Measurements from ENCODE around the gene EMILIN3.
A peak's percentile ranks its signal among the peaks of the same experiment; 100 is the strongest.

EMILIN3 gene

DNA sequence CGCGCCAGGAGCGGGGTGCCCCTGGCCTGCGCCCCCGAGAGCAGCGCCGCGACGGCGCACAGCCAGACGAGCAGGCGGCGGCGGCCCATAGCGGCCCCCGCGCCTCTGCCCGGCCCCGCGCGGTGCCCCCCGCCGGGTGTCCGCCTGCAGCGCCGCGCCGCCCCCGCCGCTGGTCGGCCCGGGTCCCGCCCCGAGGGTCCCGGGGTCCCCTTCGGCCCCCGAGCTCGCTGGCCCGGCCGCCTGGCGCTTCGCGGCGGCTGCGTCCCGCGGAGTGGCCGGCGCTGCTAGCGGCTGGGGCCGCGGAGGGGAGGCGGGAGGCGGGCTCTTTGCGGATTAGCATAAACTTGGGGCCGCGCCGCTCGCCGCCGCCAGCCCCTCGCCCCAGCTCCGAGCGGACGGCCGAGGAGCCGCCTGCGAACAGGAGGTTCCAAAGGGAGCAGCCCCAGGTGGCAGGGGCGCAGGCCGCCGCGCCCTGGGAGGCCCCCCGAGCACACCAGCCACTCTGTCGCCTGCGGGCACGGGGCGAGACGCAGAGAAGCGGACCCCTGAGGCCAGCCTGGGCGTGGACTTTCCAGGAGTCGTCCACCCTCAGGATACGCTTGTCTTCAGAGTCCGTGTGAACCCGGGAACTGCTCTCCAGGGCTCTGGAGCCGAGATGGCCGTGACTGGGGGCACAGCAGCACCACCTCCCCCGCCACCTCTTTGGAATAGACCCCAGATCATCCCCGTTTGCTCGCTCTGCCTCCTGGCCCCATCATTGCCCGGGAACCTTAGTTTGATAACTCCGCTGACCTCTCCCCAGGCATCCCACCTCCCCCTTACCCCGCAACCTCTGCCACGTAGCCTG, at the start of gene EMILIN3:
Gene EMILIN3 (minus strand): TSS at position 273 of the 847 bp plus-strand sequence. CDS start 184 bp downstream, at position 89.
- DNase-seq: no peak
- in situ Hi-C loops (cut with HindIII; ENCODE audit: low pct_ligation_motif_present, low pct_unique_long_range_greater_than_20kb, low sequenced_read_pairs): no loop called here

DNA sequence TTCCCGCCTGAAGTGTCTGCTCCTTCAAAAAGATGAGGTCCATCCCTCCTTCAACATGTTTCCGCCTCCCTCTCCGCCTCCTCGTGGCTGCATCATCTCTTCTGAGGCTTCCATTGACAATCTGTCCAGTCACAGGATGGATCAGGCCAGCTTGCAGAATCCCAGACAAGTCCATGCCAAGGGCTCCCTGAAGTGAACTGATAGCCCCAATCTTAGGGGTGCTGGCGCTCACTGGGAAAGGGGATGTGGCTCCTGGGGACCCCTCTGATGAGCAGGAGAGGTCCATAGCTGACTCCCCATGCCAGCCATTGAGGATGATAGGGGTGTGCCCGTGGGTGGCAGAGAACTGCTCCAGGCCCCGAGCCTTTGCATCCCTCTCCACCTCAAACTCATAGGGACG, 48.6 kb upstream of the EMILIN3 start:
- DNase-seq: no peak
- in situ Hi-C loops (cut with HindIII; ENCODE audit: low pct_ligation_motif_present, low pct_unique_long_range_greater_than_20kb, low sequenced_read_pairs): no loop called here

DNA sequence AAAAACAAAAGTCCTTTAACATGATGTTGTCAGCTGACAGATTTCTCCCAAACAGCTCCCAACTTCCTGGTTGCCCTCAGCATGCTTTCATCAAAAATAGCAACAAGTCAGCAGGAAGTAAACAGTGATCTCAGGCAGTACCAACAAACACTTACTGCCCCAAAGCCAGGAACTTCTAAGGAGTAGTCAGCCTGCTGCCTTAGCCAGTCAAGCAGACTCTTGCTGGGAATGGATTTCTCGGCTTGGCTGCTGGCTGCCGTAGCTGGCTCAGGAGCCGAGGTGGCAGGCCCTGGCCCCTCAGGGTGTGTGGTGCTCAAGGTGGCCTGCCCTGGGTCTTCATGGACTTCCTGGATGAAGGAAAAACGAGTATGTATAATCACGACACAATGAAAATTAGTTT, 46.6 kb upstream of the EMILIN3 start:
- in situ Hi-C loops (cut with HindIII; ENCODE audit: low pct_ligation_motif_present, low pct_unique_long_range_greater_than_20kb, low sequenced_read_pairs): no loop called here
- no peak for DNase-seq

DNA sequence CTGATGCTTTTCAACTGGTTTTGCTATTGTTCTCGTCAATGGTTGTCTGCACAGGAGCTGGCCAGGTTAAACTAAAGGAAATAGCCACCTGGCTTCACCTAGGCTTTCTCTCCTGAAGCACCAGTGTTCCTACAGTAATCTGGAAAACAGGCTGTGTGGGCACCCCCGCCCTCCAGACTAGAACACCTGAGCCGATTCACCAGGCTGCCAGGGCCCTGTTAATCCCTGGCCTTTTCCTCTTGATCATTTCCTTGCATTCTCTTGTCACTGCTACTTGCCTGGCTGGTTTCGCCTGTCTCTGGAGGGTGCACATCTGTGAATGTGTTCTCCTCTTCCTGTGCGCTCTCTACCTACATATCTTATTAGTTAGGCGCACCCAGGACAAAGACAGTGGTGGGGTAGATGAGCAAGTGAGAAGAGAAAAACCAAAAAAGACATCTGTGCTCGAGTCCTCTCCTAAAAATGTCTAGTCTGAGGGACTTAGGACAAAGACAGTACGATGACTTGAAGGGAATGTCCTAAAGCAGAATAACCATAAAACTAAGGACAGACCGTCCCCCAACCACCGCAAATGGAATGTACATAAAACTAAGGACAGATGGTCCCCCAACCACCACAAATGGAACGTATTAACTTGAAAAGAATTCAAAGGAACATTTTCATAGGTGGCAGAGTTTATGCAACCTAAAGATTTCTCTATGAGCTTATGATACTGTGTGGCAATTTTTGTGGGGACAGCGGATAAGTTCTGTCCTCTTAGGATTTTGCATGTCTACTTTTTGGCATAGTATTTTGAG, 45.9 kb upstream of the EMILIN3 start:
- DNase-seq: no peak
- in situ Hi-C loops (cut with HindIII; ENCODE audit: low pct_ligation_motif_present, low pct_unique_long_range_greater_than_20kb, low sequenced_read_pairs): no loop called here

DNA sequence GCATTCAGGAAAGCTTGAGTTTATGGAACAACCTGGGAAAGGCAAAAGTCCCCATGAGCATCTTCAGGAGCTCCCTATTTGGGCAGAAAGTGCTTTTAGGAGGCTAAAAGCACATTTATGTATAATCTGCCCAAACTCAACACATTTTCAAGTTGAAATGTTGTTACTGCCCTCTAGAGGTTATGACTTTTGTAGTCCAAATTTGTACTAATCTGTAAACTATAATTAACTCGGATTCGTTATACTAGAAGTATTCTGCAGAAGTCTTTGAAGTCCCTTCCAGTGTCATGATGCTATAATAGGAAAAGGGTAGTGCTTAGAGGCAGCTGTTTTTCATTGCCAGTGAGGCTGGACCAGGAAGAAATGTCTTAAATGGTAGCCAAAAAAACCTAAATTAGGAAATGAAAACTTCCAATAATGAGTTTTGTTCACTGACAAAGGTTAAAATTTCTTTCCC, 44.8 kb upstream of the EMILIN3 start:
- in situ Hi-C loops (cut with HindIII; ENCODE audit: low pct_ligation_motif_present, low pct_unique_long_range_greater_than_20kb, low sequenced_read_pairs): no loop called here
- DNase-seq: peak; percentile 23

DNA sequence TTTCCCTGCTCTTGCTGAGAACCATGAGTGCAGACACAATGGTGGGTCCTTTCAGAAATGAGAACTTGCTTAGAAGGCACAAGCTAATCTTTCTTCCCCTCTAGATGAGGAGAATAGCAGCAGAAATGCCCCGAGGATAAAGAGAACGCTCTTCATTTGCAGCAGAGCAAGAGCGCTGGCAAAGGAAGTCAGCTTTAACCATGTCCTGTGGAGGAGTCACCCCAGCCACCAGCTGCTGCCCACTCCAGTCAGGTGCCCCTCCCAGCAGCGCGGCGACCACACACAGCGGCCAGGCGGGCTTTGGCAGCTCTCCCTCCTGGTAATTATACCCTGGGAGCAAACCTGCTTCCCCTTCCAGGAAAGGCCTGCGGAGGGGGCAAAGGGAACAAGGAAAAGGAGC, 42.4 kb upstream of the EMILIN3 start:
- DNase-seq: no peak

DNA sequence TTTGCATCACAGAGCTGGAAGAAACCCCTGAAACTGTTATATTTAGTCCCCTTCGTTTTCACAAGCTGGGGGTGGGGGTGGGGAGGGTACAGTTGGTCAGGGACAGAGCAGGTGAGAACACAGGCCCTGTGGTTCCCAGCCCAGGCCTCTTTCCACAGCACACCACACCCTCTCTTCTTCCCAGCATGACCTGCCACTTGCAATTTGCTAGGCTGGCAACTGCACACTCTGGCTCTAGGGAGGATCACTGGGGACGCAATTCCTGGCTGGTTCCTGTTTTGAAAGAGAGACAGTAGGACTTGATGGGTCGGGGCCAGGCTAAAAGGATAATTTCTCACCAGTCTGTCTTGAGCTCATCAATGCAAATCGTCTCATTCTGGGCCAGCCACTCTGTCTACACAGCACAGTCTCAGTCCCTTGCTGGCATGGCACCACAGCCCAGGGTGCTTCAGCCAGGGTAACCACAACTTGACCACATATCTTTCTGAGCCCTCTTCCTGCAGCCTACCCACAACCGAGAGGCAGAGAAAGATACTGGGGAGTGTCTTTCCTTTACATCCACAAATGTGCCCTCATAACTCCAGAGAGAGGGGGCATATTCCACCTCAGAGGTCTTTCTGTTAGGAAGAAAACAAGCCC, 41.7 kb upstream of the EMILIN3 start:
- in situ Hi-C loops (cut with HindIII; ENCODE audit: low pct_ligation_motif_present, low pct_unique_long_range_greater_than_20kb, low sequenced_read_pairs): no loop called here
- DNase-seq: no peak

More for the DNA sequence above, 42.4 kb upstream of the EMILIN3 start:
- in situ Hi-C loops (cut with HindIII; ENCODE audit: low pct_ligation_motif_present, low pct_unique_long_range_greater_than_20kb, low sequenced_read_pairs): no loop called here

GRCh38 chr20:41407607-41408006, 41.0 kb upstream of the EMILIN3 start:
- in situ Hi-C loops (cut with HindIII; ENCODE audit: low pct_ligation_motif_present, low pct_unique_long_range_greater_than_20kb, low sequenced_read_pairs): no loop called here
- DNase-seq: no peak

DNA sequence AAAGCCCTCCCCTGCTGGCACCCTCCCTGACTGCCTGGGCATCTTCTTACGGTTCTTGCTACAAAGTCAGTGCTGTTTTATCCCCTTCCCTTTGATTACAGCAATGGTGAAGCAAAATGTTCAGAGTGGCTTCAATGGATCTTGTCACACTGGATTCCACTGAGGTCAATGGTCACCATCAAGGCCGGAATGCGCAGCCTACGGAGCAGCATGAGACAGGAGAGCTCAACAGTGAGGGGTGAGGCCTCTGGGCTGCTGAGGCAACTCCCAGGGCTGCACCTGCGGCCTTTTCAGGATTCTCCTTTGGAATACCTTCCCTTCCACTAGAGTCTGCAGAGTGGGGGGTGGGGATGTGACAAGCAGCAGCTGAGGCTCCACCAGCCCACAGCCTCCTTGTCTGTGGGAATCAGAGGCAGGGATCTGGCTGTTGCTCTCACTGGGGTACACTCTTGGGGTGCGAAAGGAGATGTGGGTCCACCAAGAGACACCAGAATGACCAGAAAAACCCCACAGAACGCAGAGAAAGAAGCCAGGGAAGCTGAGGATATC, 40.4 kb upstream of the EMILIN3 start:
- DNase-seq: no peak

DNA sequence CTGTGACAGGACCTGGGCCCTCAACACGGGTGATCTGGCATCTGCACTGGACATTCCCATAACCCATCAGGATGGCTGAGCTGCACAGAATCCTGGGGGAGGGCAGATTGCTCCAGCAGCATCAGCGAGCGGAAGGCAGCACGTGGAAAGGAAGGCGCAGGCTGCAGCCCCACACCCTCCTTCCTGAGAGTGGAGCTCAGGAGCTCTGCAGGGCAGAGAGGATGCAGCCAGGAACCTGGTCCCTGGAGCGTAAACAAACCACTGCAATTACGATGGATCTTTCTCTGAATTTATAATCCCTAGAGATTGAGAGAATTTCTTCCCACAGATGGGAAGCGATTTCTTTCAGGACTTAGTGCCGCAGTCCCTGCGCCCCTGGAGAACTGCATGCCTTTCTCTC, 39.7 kb upstream of the EMILIN3 start:
- in situ Hi-C loops (cut with HindIII; ENCODE audit: low pct_ligation_motif_present, low pct_unique_long_range_greater_than_20kb, low sequenced_read_pairs): no loop called here
- DNase-seq: no peak

More for the DNA sequence above, 40.4 kb upstream of the EMILIN3 start:
- in situ Hi-C loops (cut with HindIII; ENCODE audit: low pct_ligation_motif_present, low pct_unique_long_range_greater_than_20kb, low sequenced_read_pairs): no loop called here

GRCh38 chr20:41405436-41405835, 38.8 kb upstream of the EMILIN3 start:
- no peak for DNase-seq
- in situ Hi-C loops (cut with HindIII; ENCODE audit: low pct_ligation_motif_present, low pct_unique_long_range_greater_than_20kb, low sequenced_read_pairs): no loop called here

DNA sequence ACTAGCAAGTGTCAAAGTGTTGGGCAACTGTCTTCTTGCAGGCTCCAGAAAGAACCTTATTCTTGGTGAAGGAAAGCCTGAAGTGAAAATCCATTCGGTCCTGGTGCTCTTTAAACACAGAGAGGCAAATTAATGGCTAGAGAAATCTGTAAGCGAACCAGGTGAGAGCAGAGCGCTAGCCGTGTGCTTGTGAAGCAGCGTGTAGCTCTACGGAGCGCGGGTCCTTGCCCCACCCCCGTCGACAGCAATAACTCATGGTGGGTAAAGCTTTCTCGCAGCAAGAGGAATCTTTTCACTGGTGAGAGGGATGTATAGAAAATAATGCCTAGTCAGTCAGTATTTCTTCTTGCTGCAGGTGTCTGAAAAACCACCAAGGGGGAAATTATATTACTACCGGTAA, 37.0 kb upstream of the EMILIN3 start:
- in situ Hi-C loops (cut with HindIII; ENCODE audit: low pct_ligation_motif_present, low pct_unique_long_range_greater_than_20kb, low sequenced_read_pairs): no loop called here
- DNase-seq: no peak

DNA sequence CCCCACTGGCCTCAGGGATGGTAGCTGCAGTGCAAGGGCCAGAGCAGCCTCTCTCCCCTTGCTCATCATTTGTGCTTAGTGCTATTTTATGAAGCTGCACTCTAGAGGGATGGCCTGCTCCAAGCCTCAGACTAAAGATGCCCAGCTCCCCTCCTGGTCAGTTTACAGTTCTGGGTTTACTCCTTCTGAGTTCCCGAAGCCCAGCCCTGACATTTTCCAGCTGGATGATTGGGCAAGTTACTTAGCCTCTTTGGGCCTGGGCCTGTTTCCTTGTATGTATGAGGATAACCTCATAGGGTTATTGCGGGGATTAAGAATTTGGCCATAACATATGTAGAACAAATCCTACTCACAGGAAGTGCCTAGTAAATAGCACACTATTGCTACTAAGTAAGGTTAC, 31.8 kb upstream of the EMILIN3 start:
- in situ Hi-C loops (cut with HindIII; ENCODE audit: low pct_ligation_motif_present, low pct_unique_long_range_greater_than_20kb, low sequenced_read_pairs): no loop called here
- DNase-seq: no peak

DNA sequence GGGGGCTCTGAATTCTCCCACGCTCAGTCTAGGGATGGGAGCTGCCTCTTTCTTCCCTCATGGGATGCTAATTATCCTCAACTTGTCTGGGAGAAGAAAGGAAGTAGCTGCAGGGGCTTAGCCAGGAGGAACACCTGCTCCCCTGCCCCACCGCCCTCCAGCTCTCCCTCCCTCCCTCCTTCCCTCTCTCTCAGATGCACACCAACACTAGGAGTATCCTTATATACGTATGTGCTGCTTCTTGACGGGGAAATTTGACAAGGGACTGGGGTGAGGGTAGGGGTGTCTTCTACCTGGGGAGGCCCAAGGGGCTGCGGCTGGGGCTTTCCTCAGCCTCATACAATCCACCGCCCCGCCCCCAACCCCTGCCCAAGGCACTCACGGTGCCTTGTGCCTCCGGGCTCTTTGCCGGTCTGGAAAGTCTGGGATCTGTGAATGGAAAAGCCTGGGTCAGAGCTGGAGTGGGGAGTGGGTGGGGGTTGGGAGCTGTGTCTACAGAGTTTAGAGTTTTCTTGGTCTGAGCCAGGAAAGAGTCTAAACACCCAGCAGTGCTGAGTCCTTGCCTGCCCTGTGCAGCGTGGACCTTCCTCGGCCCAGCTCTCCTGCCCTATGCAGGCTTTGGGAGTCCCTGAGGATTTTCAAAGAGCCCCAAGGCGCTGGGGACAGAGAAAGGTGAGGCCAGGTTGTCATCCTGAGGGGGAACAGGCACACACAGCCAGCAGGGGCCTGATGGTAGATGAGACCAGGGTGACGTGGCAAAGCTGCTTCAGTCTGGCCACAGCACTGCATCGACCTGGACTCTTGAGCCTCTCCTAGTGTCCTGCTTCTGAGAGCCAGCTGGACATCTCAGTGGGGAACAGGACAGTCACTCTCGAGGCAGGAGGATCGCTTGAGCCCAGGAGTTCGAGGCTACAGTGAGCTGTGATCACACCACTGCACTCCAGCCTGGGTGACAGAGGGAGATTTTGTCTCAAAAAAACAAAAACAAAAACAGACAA, 29.3 kb upstream of the EMILIN3 start:
- in situ Hi-C loops (cut with HindIII; ENCODE audit: low pct_ligation_motif_present, low pct_unique_long_range_greater_than_20kb, low sequenced_read_pairs): no loop called here
- no peak for DNase-seq

- no peak for DNase-seq
- in situ Hi-C loops (cut with HindIII; ENCODE audit: low pct_ligation_motif_present, low pct_unique_long_range_greater_than_20kb, low sequenced_read_pairs): no loop called here
Measured at GRCh38 chr20:41394931-41395666, 28.5 kb upstream of the EMILIN3 start.

GRCh38 chr20:41394081-41394480, 27.5 kb upstream of the EMILIN3 start:
- in situ Hi-C loops (cut with HindIII; ENCODE audit: low pct_ligation_motif_present, low pct_unique_long_range_greater_than_20kb, low sequenced_read_pairs): no loop called here
- no peak for DNase-seq

DNA sequence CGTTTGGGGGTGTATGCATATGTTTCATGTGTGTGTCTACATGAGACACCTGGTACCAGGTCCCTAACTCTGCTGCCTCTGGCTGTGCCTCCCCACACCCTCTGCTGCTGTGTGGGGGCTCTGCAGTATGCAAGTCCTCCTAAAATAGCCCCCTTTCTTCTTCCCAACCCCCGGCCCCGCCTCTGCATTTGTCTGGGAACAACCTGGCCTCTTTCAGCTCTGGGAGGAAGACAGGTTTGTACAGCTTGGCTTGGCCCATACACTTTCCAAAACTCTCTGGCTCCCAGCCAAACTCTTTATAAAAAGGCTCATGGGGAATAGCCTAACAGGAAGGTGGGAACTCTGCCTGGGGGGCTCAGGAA, 27.1 kb upstream of the EMILIN3 start:
- in situ Hi-C loops (cut with HindIII; ENCODE audit: low pct_ligation_motif_present, low pct_unique_long_range_greater_than_20kb, low sequenced_read_pairs): no loop called here
- no peak for DNase-seq

Data from ACHN (cell line).